Hepatocyte (in vitro differentiated cells): ENCODE data around the gene CSF3. TPM values are rescaled to one million over a fixed set of nuclear protein-coding genes. Genes with fewer than 3 reads are reported as not detected.
A peak's percentile ranks its signal among the peaks of the same experiment; 100 is the strongest.

Source experiments
- DNase-seq: peaks from one replicate; pipeline ENCODE4 v3.0.0-alpha.2; 2016; ENCODE audit warnings: low spot score
- H2AFZ ChIP-seq: fragments of 200-600 bp; sonication (generic); 2 replicates; pipeline ENCODE4 v1.6.0; 2016; ENCODE audit warnings: antibody characterized with exemption, mild to moderate bottlenecking
- H3K27ac ChIP-seq: fragments of 200-600 bp; sonication (generic); 2 replicates; pipeline ENCODE4 v1.5.1; 2016; ENCODE audit warnings: mild to moderate bottlenecking
- H3K27me3 ChIP-seq: fragments of 200-600 bp; sonication (generic); 2 replicates; pipeline ENCODE4 v1.6.1; 2016
- H3K36me3 ChIP-seq: fragments of 200-600 bp; sonication (generic); replicated peaks from 2 replicates; pipeline ENCODE4 v1.5.1; 2016; ENCODE audit warnings: low read depth; ENCODE audit not compliant: insufficient read depth
- H3K4me1 ChIP-seq: fragments of 200-600 bp; sonication (generic); 2 replicates; pipeline ENCODE4 v1.5.1; 2016; ENCODE audit warnings: mild to moderate bottlenecking, moderate library complexity; ENCODE audit not compliant: insufficient read depth
- H3K4me2 ChIP-seq: fragments of 200-600 bp; sonication (generic); 2 replicates; pipeline ENCODE4 v1.6.0; 2016
- H3K4me3 ChIP-seq: fragments of 200-600 bp; sonication (generic); 2 replicates; pipeline ENCODE4 v1.5.1; 2016; ENCODE audit warnings: mild to moderate bottlenecking
- H3K79me2 ChIP-seq: fragments of 200-600 bp; sonication (generic); 2 replicates; pipeline ENCODE4 v1.6.0; 2017; ENCODE audit warnings: mild to moderate bottlenecking
- H3K9me2 ChIP-seq: fragments of 200-600 bp; sonication (generic); replicated peaks from 2 replicates; pipeline ENCODE4 v1.6.0; 2017; ENCODE audit warnings: mild to moderate bottlenecking; ENCODE audit not compliant: insufficient read depth
- H3K9me3 ChIP-seq: fragments of 200-600 bp; sonication (generic); 2 replicates; pipeline ENCODE4 v1.5.1; 2016; ENCODE audit warnings: low read depth, mild to moderate bottlenecking
- H4K20me1 ChIP-seq: fragments of 200-600 bp; sonication (generic); 2 replicates; pipeline ENCODE4 v1.6.0; 2016; ENCODE audit warnings: mild to moderate bottlenecking; ENCODE audit not compliant: insufficient read depth, poor library complexity, severe bottlenecking
- CTCF ChIP-seq: fragments of 200-600 bp; sonication (generic); IDR thresholded peaks from 2 replicates; pipeline ENCODE4 v1.5.1; 2016; ENCODE audit warnings: antibody characterized with exemption, mild to moderate bottlenecking; ENCODE audit not compliant: poor library complexity
- EZH2 ChIP-seq: fragments of 200-600 bp; sonication (generic); IDR thresholded peaks from 2 replicates; pipeline ENCODE4 v1.6.1; 2016; ENCODE audit warnings: antibody characterized with exemption, mild to moderate bottlenecking, borderline replicate concordance
- EZH2phosphoT487 ChIP-seq: fragments of 200-600 bp; sonication (generic); IDR thresholded peaks from one replicate; pipeline ENCODE4 v1.6.1; 2018; ENCODE audit warnings: antibody characterized with exemption, mild to moderate bottlenecking, low read depth, moderate library complexity; ENCODE audit not compliant: unreplicated experiment, severe bottlenecking
- WGBS: methylation state at CpG from one replicate; pipeline ENCODE4 v1.1.6; 2016; ENCODE audit warnings: low lambda C conversion rate; ENCODE audit errors: missing lambda C conversion rate; 5-methylcytosine and 5-hydroxymethylcytosine counted together
- microRNA-seq: library from miRNA; unstranded; fragments of <30 nt; microRNA quantifications from one replicate; pipeline ENCODE4, GENCODE V29; 2017
- polyA plus RNA-seq: library from polyadenylated mRNA; unstranded; fragments of >200 nt; fragmentation: Nextera tagmentation; extraction: Ambion mirVana; gene quantifications from 2 replicates; pipeline ENCODE4 v1.2.1, GENCODE V29; 2016
- small RNA-seq: library from RNA; depleted of rRNA; stranded (forward); fragments of <200 nt; gene quantifications from one replicate; pipeline ENCODE3, GENCODE V24; 2014
- total RNA-seq: library from RNA; depleted of rRNA; stranded (reverse); fragments of >200 nt; gene quantifications from 2 replicates; pipeline ENCODE4 v1.2.3, GENCODE V29; 2014

The CSF3 gene
- total and polyA plus RNA-seq, 2 experiments from 2014 or later, result 0.36 TPM; not detected in 1

GRCh38 chr17:40065769-40066510, 50.7 kb downstream of the CSF3 start:
- no peak overlapping the region for H2AFZ ChIP-seq
- peaks cover 74% of the 10 kb centered on the region for H3K79me2 ChIP-seq
- TF ChIP-seq EZH2phosphoT487 (no peak), CTCF (no peak), EZH2 (no peak)
- H3K4me3 ChIP-seq, result no peak overlapping the region
- no peaks in the 10 kb centered on the region for H3K36me3 ChIP-seq
- H3K4me1 ChIP-seq, result peaks cover 63% of the 10 kb centered on the region
- no peaks in the 10 kb centered on the region for H3K9me2 ChIP-seq
- 87% methylated on average over 10 of the region's 11 CpGs for WGBS
- peaks cover 4% of the 10 kb centered on the region for H4K20me1 ChIP-seq
- DNase-seq, result no peak
- no peaks in the 10 kb centered on the region for H3K27me3 ChIP-seq
- H3K4me2 ChIP-seq, result peak overlapping the region; percentile 94
- H3K27ac ChIP-seq, result peak overlapping the region; percentile 88
- H3K9me3 ChIP-seq, result no peaks in the 10 kb centered on the region

Small RNA genes lying within 50 kb of the gene (microRNA-seq; reads per million reads assigned to microRNA genes)
- gene MIR6884, result not detected

Small RNA genes lying within 50 kb of the gene (small RNA-seq; reads per million reads assigned to genes)
- 1,673 reads per million, percentile 99 among the genes with 10 or more reads in this experiment for gene SNORD124

Other genes with a start within 250 kb of the CSF3 start
- under 0.01 TPM in 1 of 2 replicates, not detected in the other for gene IKZF3, start 151.1 kb upstream of the CSF3 start, total RNA-seq
- gene IKZF3, start 151.1 kb upstream of the CSF3 start, polyA plus RNA-seq, result not detected in 2 replicates
- gene ZPBP2, start 147.2 kb upstream of the CSF3 start, total RNA-seq, result not detected in 2 replicates
- gene ZPBP2, start 147.2 kb upstream of the CSF3 start, polyA plus RNA-seq, result not detected in 2 replicates
- gene GSDMB, start 96.8 kb upstream of the CSF3 start, total RNA-seq, result 7.9 and 10.3 TPM in 2 replicates
- gene GSDMB, start 96.8 kb upstream of the CSF3 start, polyA plus RNA-seq, result 6.4 and 6.9 TPM in 2 replicates
- gene ORMDL3, start 87.8 kb upstream of the CSF3 start, total RNA-seq, result 52.8 and 73.3 TPM in 2 replicates
- 33.3 and 56.4 TPM in 2 replicates for gene ORMDL3, start 87.8 kb upstream of the CSF3 start, polyA plus RNA-seq
- gene LRRC3C, start 87.7 kb upstream of the CSF3 start, total RNA-seq, result 0.57 TPM in 1 of 2 replicates, not detected in the other
- not detected in 2 replicates for gene LRRC3C, start 87.7 kb upstream of the CSF3 start, polyA plus RNA-seq
- 0.08 TPM in 1 of 2 replicates, not detected in the other for gene GSDMA, start 52.4 kb upstream of the CSF3 start, total RNA-seq
- 0.08 and 0.21 TPM in 2 replicates for gene GSDMA, start 52.4 kb upstream of the CSF3 start, polyA plus RNA-seq
- gene PSMD3, start 34.6 kb upstream of the CSF3 start, total RNA-seq, result 71.9 and 92.1 TPM in 2 replicates
- gene PSMD3, start 34.6 kb upstream of the CSF3 start, polyA plus RNA-seq, result 114 and 124 TPM in 2 replicates
- 55.7 and 66.8 TPM in 2 replicates for gene MED24, start 39.0 kb downstream of the CSF3 start, total RNA-seq
- 69.8 and 69.9 TPM in 2 replicates for gene MED24, start 39.0 kb downstream of the CSF3 start, polyA plus RNA-seq
- gene THRA, start 47.5 kb downstream of the CSF3 start, total RNA-seq, result 35.3 and 40.2 TPM in 2 replicates
- gene THRA, start 47.5 kb downstream of the CSF3 start, polyA plus RNA-seq, result 20.7 and 22.5 TPM in 2 replicates
- gene NR1D1, start 85.1 kb downstream of the CSF3 start, total RNA-seq, result 2.3 and 3.0 TPM in 2 replicates
- 6.9 and 7.1 TPM in 2 replicates for gene NR1D1, start 85.1 kb downstream of the CSF3 start, polyA plus RNA-seq
- 71.9 and 81.6 TPM in 2 replicates for gene MSL1, start 106.5 kb downstream of the CSF3 start, total RNA-seq
- gene MSL1, start 106.5 kb downstream of the CSF3 start, polyA plus RNA-seq, result 26.7 and 31.4 TPM in 2 replicates
- 26.7 and 30.2 TPM in 2 replicates for gene CASC3, start 125.1 kb downstream of the CSF3 start, total RNA-seq
- gene CASC3, start 125.1 kb downstream of the CSF3 start, polyA plus RNA-seq, result 33.0 and 37.5 TPM in 2 replicates
- 4.0 and 4.9 TPM in 2 replicates for gene RAPGEFL1, start 162.0 kb downstream of the CSF3 start, total RNA-seq
- gene RAPGEFL1, start 162.0 kb downstream of the CSF3 start, polyA plus RNA-seq, result 4.2 and 6.0 TPM in 2 replicates
- 10.3 and 12.6 TPM in 2 replicates for gene WIPF2, start 203.9 kb downstream of the CSF3 start, total RNA-seq
- gene WIPF2, start 203.9 kb downstream of the CSF3 start, polyA plus RNA-seq, result 23.8 and 24.2 TPM in 2 replicates